Measurements from ENCODE around the gene CNTN1.

GRCh38 chr12:40668099-40668529, 24.1 kb upstream of the CNTN1 start:
- no peak for TF ChIP-seq CTCF (IDR thresholded peaks at IDR 0.05)
- TF ChIP-seq POLR2A (IDR thresholded peaks at IDR 0.05): no peak

All from lower leg skin (tissue), 3 donors.